WERI-Rb-1 (cell line): ENCODE measurements around the gene HS3ST4.

Source experiments
- DNase-seq: peaks from one replicate; pipeline ENCODE4 v3.0.0-alpha.2; 2020
- H3K27ac ChIP-seq: fragments of 250-450 bp; sonication (Bioruptor Pico); 2 replicates; pipeline ENCODE4 v1.5.1; 2020; ENCODE audit warnings: mild to moderate bottlenecking, moderate library complexity
- H3K27me3 ChIP-seq: fragments of 250-450 bp; sonication (Bioruptor Pico); 2 replicates; pipeline ENCODE4 v1.5.1; 2021; ENCODE audit warnings: mild to moderate bottlenecking, low read depth, moderate library complexity; ENCODE audit not compliant: insufficient read depth, severe bottlenecking
- H3K36me3 ChIP-seq: fragments of 250-450 bp; sonication (Bioruptor Pico); 2 replicates; pipeline ENCODE4 v1.5.1; 2020; ENCODE audit warnings: mild to moderate bottlenecking, moderate library complexity
- H3K4me3 ChIP-seq: 2 replicates; pipeline ENCODE4 v1.5.1; 2011; ENCODE audit warnings: low read depth, mild to moderate bottlenecking, control low read depth, low read length
- H3K9me3 ChIP-seq: fragments of 250-450 bp; sonication (Bioruptor Pico); 2 replicates; pipeline ENCODE4 v1.5.1; 2021; ENCODE audit warnings: mild to moderate bottlenecking, moderate library complexity; ENCODE audit not compliant: severe bottlenecking
- CTCF ChIP-seq: IDR thresholded peaks from 2 replicates; pipeline ENCODE4 v1.5.1; 2011; ENCODE audit warnings: low read depth, mild to moderate bottlenecking, control low read depth, inconsistent platforms, low read length

Gene HS3ST4

GRCh38 chr16:25896411-25896810 is 204.7 kb downstream of the HS3ST4 start:
- DNase-seq: no peak
- no peak for TF ChIP-seq CTCF
- Histone ChIP-seq H3K27ac (no peak overlapping the region), H3K27me3 (no peaks in the 10 kb centered on the region), H3K4me3 (no peak overlapping the region), H3K36me3 (peaks cover 10% of the 10 kb centered on the region), H3K9me3 (no peaks in the 10 kb centered on the region)

- H3K27ac ChIP-seq: no peak overlapping the region
- H3K27me3 ChIP-seq: no peaks in the 10 kb centered on the region
- no peak for DNase-seq
- no peaks in the 10 kb centered on the region for H3K9me3 ChIP-seq
- H3K4me3 ChIP-seq: no peak overlapping the region
- H3K36me3 ChIP-seq: peaks cover 10% of the 10 kb centered on the region
- TF ChIP-seq CTCF: no peak
Observed at GRCh38 chr16:25897702-25898101, 205.9 kb downstream of the HS3ST4 start.

- no peak for TF ChIP-seq CTCF
- Histone ChIP-seq H3K36me3 (no peaks in the 10 kb centered on the region; the same call in 1 of the 2 replicates), H3K4me3 (no peak overlapping the region), H3K27me3 (no peaks in the 10 kb centered on the region), H3K27ac (no peak overlapping the region), H3K9me3 (no peaks in the 10 kb centered on the region)
- no peak for DNase-seq
Observed at GRCh38 chr16:25905810-25906209, 214.1 kb downstream of the HS3ST4 start.

GRCh38 chr16:25910971-25911370 is 219.2 kb downstream of the HS3ST4 start:
- H3K4me3 ChIP-seq: no peak overlapping the region
- H3K9me3 ChIP-seq: no peaks in the 10 kb centered on the region
- no peak overlapping the region for H3K27ac ChIP-seq
- no peak for TF ChIP-seq CTCF
- H3K27me3 ChIP-seq: no peaks in the 10 kb centered on the region
- no peak for DNase-seq
- no peaks in the 10 kb centered on the region; the same call in 1 of the 2 replicates for H3K36me3 ChIP-seq

- TF ChIP-seq CTCF: no peak
- H3K36me3 ChIP-seq: no peaks in the 10 kb centered on the region; the same call in 1 of the 2 replicates
- H3K4me3 ChIP-seq: no peak overlapping the region
- H3K27me3 ChIP-seq: no peaks in the 10 kb centered on the region
- no peak overlapping the region for H3K27ac ChIP-seq
- no peak for DNase-seq
- no peaks in the 10 kb centered on the region for H3K9me3 ChIP-seq
Observed at GRCh38 chr16:25912321-25912720, 220.6 kb downstream of the HS3ST4 start.

GRCh38 chr16:25914357-25914962 is 222.7 kb downstream of the HS3ST4 start:
- H3K27ac ChIP-seq: no peak overlapping the region
- no peak for DNase-seq
- no peaks in the 10 kb centered on the region for H3K27me3 ChIP-seq
- H3K36me3 ChIP-seq: no peaks in the 10 kb centered on the region; the same call in 1 of the 2 replicates
- H3K9me3 ChIP-seq: no peaks in the 10 kb centered on the region
- H3K4me3 ChIP-seq: no peak overlapping the region
- TF ChIP-seq CTCF: no peak
